IPS-15b (cell line): ENCODE data around the gene NRP2.

Source experiments
- H3K27me3 ChIP-seq: one replicate; pipeline ENCODE4 v1.6.1; 2013; ENCODE audit warnings: low read length; ENCODE audit not compliant: control insufficient read depth, insufficient read depth
- H3K36me3 ChIP-seq: one replicate; pipeline ENCODE4 v1.6.1; 2013; ENCODE audit warnings: low read length; ENCODE audit not compliant: control insufficient read depth, insufficient read depth
- H3K4me1 ChIP-seq: one replicate; pipeline ENCODE4 v1.6.1; 2013; ENCODE audit warnings: mild to moderate bottlenecking, low read length; ENCODE audit not compliant: control insufficient read depth, insufficient read depth
- H3K4me3 ChIP-seq: one replicate; pipeline ENCODE4 v1.5.1; 2013; ENCODE audit warnings: low read depth, low read length
- H3K9ac ChIP-seq: one replicate; pipeline ENCODE4 v1.6.1; 2013; ENCODE audit warnings: low read depth, mild to moderate bottlenecking, low read length
- H3K9me3 ChIP-seq: one replicate; pipeline ENCODE4 v1.6.1; 2013; ENCODE audit warnings: mild to moderate bottlenecking, low read length; ENCODE audit not compliant: control insufficient read depth, insufficient read depth

NRP2 gene, protein sequence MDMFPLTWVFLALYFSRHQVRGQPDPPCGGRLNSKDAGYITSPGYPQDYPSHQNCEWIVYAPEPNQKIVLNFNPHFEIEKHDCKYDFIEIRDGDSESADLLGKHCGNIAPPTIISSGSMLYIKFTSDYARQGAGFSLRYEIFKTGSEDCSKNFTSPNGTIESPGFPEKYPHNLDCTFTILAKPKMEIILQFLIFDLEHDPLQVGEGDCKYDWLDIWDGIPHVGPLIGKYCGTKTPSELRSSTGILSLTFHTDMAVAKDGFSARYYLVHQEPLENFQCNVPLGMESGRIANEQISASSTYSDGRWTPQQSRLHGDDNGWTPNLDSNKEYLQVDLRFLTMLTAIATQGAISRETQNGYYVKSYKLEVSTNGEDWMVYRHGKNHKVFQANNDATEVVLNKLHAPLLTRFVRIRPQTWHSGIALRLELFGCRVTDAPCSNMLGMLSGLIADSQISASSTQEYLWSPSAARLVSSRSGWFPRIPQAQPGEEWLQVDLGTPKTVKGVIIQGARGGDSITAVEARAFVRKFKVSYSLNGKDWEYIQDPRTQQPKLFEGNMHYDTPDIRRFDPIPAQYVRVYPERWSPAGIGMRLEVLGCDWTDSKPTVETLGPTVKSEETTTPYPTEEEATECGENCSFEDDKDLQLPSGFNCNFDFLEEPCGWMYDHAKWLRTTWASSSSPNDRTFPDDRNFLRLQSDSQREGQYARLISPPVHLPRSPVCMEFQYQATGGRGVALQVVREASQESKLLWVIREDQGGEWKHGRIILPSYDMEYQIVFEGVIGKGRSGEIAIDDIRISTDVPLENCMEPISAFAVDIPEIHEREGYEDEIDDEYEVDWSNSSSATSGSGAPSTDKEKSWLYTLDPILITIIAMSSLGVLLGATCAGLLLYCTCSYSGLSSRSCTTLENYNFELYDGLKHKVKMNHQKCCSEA

DNA sequence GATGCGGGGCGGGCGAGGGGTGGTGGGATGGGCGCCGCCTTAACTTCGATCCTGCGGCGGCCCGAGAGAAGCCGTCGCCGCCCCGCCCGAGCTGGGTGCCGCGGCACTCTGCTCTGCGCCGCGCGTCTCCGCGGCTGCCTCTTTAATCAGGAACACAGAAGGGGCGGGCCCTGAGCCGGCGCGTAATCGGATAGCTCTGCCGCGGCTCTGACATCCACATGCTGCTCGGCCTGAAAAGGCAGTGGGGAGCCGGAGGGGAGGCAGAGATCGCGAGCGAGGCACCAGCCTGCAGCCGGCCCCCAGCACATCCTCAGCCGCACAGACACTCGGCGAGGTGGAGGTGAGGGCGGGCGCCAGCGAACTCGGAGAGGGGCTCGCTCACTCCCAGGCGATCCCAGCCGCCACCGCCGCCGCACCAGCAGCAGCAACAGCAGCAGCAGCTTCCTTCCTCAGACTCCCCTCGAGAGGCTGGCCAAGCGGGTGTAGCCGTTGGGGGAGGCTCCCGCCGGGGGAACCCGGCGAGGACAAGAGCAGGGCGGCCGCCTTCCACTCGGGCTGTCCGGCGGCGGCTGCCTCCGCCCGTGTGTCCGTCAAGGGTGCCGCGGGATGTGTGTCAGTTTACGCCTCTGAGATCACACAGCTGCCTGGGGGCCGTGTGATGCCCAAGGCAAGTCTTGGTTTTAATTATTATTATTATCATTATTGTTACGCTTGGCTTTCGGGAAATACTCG is at the start of gene NRP2:
TSS of gene NRP2 (plus strand) at position 263 of the 732 bp plus-strand sequence. CDS start 790 bp downstream, outside the sequence.
- H3K4me3 ChIP-seq = peak within 1 kb of the TSS; percentile 69
- H3K9me3 ChIP-seq = no peaks in the 10 kb centered on the region
- H3K27me3 ChIP-seq = peaks cover 54% of the 10 kb centered on the region
- no peak within 1 kb of the TSS for H3K9ac ChIP-seq
- peaks cover 20% of the 10 kb centered on the region for H3K4me1 ChIP-seq
- H3K36me3 ChIP-seq = no peaks in the 10 kb centered on the region

- peaks cover 3% of the 10 kb centered on the region for H3K36me3 ChIP-seq
- H3K4me1 ChIP-seq = no peaks in the 10 kb centered on the region
- no peaks in the 10 kb centered on the region for H3K9me3 ChIP-seq
- no peak overlapping the region for H3K9ac ChIP-seq
- H3K4me3 ChIP-seq = no peak overlapping the region
- H3K27me3 ChIP-seq = no peaks in the 10 kb centered on the region
Observed at GRCh38 chr2:205633994-205634393, 48.3 kb upstream of the NRP2 start.

DNA sequence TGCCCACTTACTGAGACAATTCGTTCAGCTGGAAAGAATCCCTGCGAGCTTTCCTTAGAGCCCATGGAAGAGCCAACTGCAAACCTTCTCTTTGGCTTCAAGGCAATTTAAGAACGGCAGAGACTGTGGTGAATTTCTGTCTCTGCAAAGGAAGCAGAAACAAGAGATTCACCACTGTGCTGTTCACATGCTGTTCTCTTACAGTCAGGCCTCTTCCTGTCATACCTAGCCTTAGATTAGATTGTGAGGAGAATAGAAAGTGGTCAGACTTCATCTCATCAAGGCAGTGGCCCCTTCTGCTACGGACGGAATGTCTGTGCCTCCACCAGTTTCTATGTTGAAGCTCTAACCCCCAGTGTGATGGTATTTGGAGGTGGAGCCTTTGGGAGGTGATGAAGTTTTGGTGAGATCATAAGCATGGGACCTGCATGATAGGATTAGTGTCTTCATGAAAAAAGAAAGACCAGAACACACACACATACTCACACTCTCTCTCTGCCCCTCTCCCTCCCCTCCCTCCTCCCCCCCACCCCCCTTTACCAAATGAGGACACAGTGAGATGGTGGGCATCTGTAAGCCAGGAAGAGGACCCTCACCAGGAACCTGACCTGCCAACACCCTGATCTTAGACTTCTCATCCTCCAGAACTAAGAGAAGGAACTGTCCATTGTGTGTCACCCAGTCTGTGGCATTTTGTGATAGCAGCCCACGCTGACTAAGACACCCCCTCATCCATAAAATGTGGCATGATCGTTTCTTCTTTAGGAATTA is 45.6 kb upstream of the NRP2 start:
- Histone ChIP-seq H3K4me1 (peaks cover 6% of the 10 kb centered on the region), H3K9me3 (no peaks in the 10 kb centered on the region), H3K36me3 (peaks cover 3% of the 10 kb centered on the region), H3K9ac (no peak overlapping the region), H3K27me3 (no peaks in the 10 kb centered on the region), H3K4me3 (no peak overlapping the region)

DNA sequence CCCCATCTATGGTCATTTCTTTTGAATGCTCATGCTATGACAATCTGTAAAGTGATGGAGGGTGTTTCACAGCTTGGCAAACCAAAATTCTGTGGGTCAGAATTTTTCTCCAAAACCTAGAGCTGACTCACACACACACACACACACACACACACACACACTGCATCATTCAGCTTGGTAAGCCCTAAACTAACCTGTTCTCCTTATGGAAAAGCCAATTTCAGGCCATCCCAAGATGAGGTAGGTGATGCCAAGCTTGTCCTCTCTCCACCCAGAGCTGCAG is 45.0 kb upstream of the NRP2 start:
- peaks cover 3% of the 10 kb centered on the region for H3K36me3 ChIP-seq
- H3K9ac ChIP-seq = no peak overlapping the region
- H3K9me3 ChIP-seq = no peaks in the 10 kb centered on the region
- H3K4me3 ChIP-seq = no peak overlapping the region
- H3K27me3 ChIP-seq = no peaks in the 10 kb centered on the region
- peaks cover 6% of the 10 kb centered on the region for H3K4me1 ChIP-seq

DNA sequence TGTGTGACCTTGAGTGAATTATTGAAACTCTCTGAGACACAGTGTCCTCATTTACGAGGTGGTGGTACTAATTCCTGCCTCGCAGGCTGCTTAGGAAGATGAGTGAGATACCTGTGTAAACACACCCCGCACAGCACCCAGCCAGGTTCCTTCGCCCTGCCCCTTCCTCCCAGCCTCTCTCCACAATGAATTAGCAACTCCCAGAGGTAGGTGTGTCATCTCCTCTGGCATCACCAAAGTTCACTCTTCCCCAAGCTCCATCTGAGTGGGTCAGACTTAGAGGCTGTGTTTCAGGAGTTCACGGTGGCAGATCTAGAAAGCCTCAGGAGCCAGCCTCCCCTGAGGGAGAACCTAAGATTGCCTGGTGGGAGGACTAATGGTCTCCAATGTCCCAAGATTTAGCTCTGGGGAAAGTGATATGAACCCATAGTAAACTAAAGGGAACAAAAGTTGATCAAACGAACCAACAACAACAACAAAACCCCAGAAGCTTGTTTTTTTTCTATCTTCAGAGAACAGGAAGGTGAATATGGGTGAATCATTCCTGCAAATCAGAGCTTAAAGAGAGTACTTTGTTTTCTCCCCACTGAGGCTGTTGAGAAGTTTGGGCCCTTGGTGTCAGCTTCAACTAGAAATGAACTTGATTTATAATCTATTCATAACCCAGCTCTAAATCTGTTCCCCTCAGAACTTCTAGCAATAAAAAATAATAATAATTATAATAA is 44.4 kb upstream of the NRP2 start:
- Histone ChIP-seq H3K4me1 (peaks cover 6% of the 10 kb centered on the region), H3K27me3 (no peaks in the 10 kb centered on the region), H3K9me3 (no peaks in the 10 kb centered on the region), H3K36me3 (no peaks in the 10 kb centered on the region), H3K4me3 (no peak overlapping the region), H3K9ac (no peak overlapping the region)

DNA sequence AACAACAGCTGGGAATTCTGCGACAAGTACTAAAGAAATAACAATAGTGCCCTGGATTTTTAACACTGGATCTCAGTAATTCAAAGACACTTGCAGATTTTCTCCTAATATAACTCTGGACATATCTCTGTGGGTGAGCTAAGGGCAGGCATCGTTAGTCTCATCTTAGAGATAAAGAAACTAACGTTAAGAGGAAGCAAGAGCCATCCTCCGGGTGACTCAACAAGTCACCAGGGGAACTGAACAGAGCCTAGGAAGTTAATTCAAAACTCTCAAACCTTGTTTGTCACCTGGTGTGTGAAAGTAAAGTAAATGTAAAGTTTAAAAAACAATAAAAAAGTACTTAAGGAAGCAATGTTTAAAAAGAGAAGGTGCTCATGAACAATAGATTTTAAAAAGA is 41.6 kb upstream of the NRP2 start:
- Histone ChIP-seq H3K27me3 (no peaks in the 10 kb centered on the region), H3K9me3 (no peaks in the 10 kb centered on the region), H3K4me3 (no peak overlapping the region), H3K4me1 (peaks cover 6% of the 10 kb centered on the region), H3K9ac (no peak overlapping the region), H3K36me3 (no peaks in the 10 kb centered on the region)

DNA sequence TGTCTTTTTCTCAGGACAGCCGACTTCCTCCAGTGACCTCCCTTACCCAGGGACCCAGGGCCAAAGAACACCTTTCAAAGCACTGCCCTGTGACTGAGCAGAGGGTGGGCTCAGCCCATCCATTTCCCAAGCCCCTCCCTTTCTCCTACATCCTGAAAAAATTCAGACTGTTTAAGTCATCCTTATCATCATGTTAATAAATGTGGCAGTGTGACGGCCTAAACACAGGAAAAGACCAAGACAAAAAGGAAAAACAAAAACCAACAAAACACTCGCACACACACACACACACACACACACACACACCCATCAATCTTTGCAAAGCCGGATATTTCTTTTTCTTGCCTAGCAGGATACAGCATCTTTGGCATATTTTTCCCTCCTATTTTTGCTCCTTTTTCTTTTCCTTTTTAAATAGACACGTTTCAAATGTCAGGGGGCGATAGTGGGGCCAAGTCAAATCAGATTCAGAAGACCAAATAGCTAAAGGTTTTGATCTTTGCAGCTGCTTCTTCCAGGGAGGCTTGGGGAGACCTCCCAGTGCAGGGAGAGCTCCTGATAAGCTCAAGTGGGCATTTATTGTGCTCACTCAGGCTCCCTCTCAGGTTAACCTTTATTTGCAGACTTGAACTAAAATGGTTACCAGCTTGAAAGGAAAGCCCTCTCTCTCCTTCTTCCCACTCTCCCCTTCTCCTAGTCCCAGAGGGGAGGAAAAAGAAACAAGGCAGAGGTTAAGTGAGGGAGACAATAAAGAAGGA is 39.5 kb upstream of the NRP2 start:
- no peaks in the 10 kb centered on the region for H3K9me3 ChIP-seq
- H3K36me3 ChIP-seq = no peaks in the 10 kb centered on the region
- H3K27me3 ChIP-seq = no peaks in the 10 kb centered on the region
- H3K4me3 ChIP-seq = no peak overlapping the region
- peaks cover 10% of the 10 kb centered on the region for H3K4me1 ChIP-seq
- no peak overlapping the region for H3K9ac ChIP-seq

DNA sequence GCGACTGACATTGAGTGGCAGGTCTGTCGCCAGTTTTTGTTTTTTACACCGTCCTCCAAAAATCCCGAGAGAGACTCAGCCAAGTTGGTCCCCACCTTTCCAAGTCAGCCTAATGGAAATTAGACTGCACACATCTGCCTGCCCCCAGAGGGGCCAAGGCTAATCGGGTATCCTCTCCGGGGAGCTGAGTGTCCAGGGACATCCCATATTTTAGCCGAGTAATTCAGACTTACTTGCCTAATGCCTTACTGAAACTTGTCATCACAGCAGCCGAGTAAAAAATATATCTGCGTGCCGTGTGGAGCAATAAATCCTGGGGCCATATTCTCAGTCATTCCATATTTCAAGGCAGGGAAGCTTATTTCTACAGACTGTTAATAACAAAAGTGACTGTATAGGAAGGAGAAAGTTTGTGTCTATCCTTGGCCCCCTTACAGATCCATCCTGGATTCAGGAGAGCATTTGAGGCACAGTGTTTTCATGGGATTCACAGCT is 38.9 kb upstream of the NRP2 start:
- no peaks in the 10 kb centered on the region for H3K9me3 ChIP-seq
- no peak overlapping the region for H3K4me3 ChIP-seq
- H3K4me1 ChIP-seq = peaks cover 10% of the 10 kb centered on the region
- no peaks in the 10 kb centered on the region for H3K27me3 ChIP-seq
- H3K9ac ChIP-seq = no peak overlapping the region
- H3K36me3 ChIP-seq = no peaks in the 10 kb centered on the region

- Histone ChIP-seq H3K36me3 (no peaks in the 10 kb centered on the region), H3K4me3 (no peak overlapping the region), H3K27me3 (no peaks in the 10 kb centered on the region), H3K9me3 (no peaks in the 10 kb centered on the region), H3K9ac (no peak overlapping the region), H3K4me1 (peaks cover 10% of the 10 kb centered on the region)
Observed at GRCh38 chr2:205644018-205644417, 38.3 kb upstream of the NRP2 start.

DNA sequence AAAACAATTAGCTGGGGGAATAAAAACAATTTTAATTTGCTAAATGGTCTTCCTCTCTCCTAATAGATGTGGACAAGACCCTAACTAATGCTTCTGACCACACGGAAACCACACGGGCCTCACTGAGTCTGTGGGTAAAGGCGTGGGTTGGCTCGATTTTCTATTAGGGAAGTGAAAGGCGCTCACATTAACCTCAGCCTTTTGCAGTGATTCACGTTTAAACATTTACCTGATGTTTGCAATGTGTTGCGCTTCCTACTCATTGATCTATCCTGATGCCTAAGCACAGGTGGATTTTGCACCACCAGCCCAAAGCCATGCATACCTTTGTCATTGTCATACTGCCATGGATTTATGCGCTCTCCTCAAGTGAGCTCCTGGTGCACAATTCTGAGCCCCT is 35.6 kb upstream of the NRP2 start:
- peaks cover 14% of the 10 kb centered on the region for H3K4me1 ChIP-seq

More for the DNA sequence above, 35.6 kb upstream of the NRP2 start:
- Histone ChIP-seq H3K9me3 (no peaks in the 10 kb centered on the region), H3K36me3 (no peaks in the 10 kb centered on the region), H3K9ac (no peak overlapping the region), H3K27me3 (peaks cover 5% of the 10 kb centered on the region), H3K4me3 (no peak overlapping the region)
